ENCODE results near the gene SORCS3. TPM values are rescaled to one million over a fixed set of nuclear protein-coding genes. Genes with fewer than 3 reads are reported as not detected.

SORCS3 gene
- total RNA-seq, 3 donors from 2014 or later (not counting 1 experiment from before 2014, with no cell fraction given): 0.05 to 0.09 TPM; not detected in 1

DNA sequence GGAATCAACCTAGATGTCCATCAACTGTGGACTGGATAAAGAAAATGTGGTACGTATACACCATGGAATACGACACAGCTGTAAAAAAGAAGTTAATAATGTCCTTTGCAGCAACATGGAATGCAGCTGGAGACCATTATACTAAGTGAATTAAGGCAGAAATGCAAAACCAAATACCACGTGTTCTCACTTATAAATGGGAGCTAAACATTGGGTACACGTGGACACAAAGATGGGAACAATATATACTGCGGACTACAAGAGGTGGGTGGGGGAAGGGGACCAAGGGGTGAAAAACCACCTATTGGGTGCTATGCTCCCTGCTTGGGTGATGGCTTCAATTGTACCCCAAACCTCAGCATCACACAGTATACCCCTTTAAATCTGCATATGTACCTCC is 385.5 kb downstream of the SORCS3 start:
- ATAC-seq: no peak
- TF ChIP-seq, protein P1, sequence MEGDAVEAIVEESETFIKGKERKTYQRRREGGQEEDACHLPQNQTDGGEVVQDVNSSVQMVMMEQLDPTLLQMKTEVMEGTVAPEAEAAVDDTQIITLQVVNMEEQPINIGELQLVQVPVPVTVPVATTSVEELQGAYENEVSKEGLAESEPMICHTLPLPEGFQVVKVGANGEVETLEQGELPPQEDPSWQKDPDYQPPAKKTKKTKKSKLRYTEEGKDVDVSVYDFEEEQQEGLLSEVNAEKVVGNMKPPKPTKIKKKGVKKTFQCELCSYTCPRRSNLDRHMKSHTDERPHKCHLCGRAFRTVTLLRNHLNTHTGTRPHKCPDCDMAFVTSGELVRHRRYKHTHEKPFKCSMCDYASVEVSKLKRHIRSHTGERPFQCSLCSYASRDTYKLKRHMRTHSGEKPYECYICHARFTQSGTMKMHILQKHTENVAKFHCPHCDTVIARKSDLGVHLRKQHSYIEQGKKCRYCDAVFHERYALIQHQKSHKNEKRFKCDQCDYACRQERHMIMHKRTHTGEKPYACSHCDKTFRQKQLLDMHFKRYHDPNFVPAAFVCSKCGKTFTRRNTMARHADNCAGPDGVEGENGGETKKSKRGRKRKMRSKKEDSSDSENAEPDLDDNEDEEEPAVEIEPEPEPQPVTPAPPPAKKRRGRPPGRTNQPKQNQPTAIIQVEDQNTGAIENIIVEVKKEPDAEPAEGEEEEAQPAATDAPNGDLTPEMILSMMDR (IDR thresholded peaks at IDR 0.05): no peak
- intact Hi-C loops (cut with micrococcal nuclease): no loop called here
- H3K36me3 ChIP-seq (ENCODE audit: control insufficient read depth, insufficient read depth, low read length): no peaks in the 10 kb centered on the region
- no peak overlapping the region for H3K27ac ChIP-seq (ENCODE audit: low read length)
- H3K4me1 ChIP-seq (ENCODE audit: control insufficient read depth, insufficient read depth, low read length): no peaks in the 10 kb centered on the region
- no peaks in the 10 kb centered on the region for H3K9me3 ChIP-seq (ENCODE audit: control insufficient read depth, insufficient read depth, low read length)
- Mint-ChIP-seq H3K36me3 (no peaks in the 10 kb centered on the region), H3K27me3 (ENCODE audit: low read depth in 2 of 2) (no peaks in the 10 kb centered on the region), H3K9me3 (peaks cover 0 to 2% of the 10 kb centered on the region in 2 donors), H3K4me1 (no peaks in the 10 kb centered on the region), H3K27ac (no peak overlapping the region), H3K4me3 (no peak overlapping the region)
- H3K27me3 ChIP-seq (ENCODE audit: control insufficient read depth, insufficient read depth, low read length): no peaks in the 10 kb centered on the region
- no peak for DNase-seq
- no peak overlapping the region for H3K4me3 ChIP-seq (ENCODE audit: low read length)
- WGBS (ENCODE audit: insufficient coverage): 88% methylated on average over 5 of the region's 5 CpGs

DNA sequence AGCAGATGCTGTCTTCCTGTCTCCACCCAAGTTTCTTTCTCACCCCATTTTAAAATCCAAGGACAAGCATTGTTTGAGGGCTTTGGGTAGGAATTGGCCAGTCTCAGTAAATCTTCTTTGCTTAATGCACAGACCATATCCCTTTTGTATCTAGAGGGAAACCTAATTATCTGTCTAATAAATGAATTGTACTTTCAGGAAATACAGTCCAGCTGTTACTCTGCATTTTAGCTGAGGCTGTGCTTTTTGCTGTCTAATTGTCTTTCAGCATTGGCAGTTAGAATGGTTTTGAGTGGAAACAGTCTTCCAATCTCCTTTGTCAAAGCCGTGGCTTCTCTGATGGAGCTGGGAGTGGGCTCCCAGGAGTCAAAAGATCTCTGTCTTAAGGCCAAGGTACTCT is 388.2 kb downstream of the SORCS3 start:
- no peaks in the 10 kb centered on the region for H3K36me3 Mint-ChIP-seq
- no peak for ATAC-seq
- no peak overlapping the region for H3K27ac ChIP-seq (ENCODE audit: low read length)
- TF ChIP-seq, protein P1 (IDR thresholded peaks at IDR 0.05): no peak
- peaks cover 0 to 5% of the 10 kb centered on the region in 2 donors for H3K9me3 Mint-ChIP-seq
- DNase-seq: no peak
- intact Hi-C loops (cut with micrococcal nuclease): no loop called here
- H3K4me1 ChIP-seq (ENCODE audit: control insufficient read depth, insufficient read depth, low read length): no peaks in the 10 kb centered on the region
- H3K27ac Mint-ChIP-seq: no peak overlapping the region
- H3K27me3 Mint-ChIP-seq (ENCODE audit: low read depth in 2 of 2): no peaks in the 10 kb centered on the region
- no peak overlapping the region for H3K4me3 ChIP-seq (ENCODE audit: low read length)
- no peaks in the 10 kb centered on the region for H3K36me3 ChIP-seq (ENCODE audit: control insufficient read depth, insufficient read depth, low read length)
- no peaks in the 10 kb centered on the region for H3K27me3 ChIP-seq (ENCODE audit: control insufficient read depth, insufficient read depth, low read length)
- H3K9me3 ChIP-seq (ENCODE audit: control insufficient read depth, insufficient read depth, low read length): no peaks in the 10 kb centered on the region
- H3K4me3 Mint-ChIP-seq: no peak overlapping the region
- H3K4me1 Mint-ChIP-seq: no peaks in the 10 kb centered on the region
- WGBS (ENCODE audit: insufficient coverage): 69% methylated on average over 1 of the region's 1 CpG

DNA sequence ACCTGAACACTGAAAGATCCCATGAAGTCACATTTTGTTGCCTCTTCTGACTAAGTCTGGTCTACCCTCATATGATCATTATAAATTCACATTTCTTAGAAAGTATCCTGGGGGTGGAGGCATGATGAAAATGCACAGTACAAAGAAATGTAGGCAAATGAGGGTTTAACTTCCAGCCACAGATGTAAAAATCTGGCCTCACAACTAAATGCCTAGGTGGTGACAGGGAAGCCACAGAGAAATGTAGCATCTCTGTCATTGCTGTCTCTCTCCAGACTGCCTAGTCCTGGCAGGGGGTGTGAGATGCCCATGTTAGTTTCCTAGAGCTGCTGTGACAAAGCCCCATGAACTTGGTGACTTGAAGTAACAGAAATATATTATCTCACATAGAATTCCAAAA is 395.9 kb downstream of the SORCS3 start:
- Mint-ChIP-seq H3K9me3 (peaks cover 0 to 7% of the 10 kb centered on the region in 2 donors), H3K27me3 (ENCODE audit: low read depth in 2 of 2) (no peaks in the 10 kb centered on the region), H3K36me3 (no peaks in the 10 kb centered on the region), H3K4me1 (no peaks in the 10 kb centered on the region), H3K27ac (no peak overlapping the region), H3K4me3 (no peak overlapping the region)
- Histone ChIP-seq H3K36me3 (ENCODE audit: control insufficient read depth, insufficient read depth, low read length) (no peaks in the 10 kb centered on the region), H3K9me3 (ENCODE audit: control insufficient read depth, insufficient read depth, low read length) (no peaks in the 10 kb centered on the region), H3K27ac (ENCODE audit: low read length) (no peak overlapping the region), H3K4me1 (ENCODE audit: control insufficient read depth, insufficient read depth, low read length) (no peaks in the 10 kb centered on the region), H3K27me3 (ENCODE audit: control insufficient read depth, insufficient read depth, low read length) (no peaks in the 10 kb centered on the region), H3K4me3 (ENCODE audit: low read length) (no peak overlapping the region)
- intact Hi-C loops (cut with micrococcal nuclease): no loop called here
- ATAC-seq (no peak), DNase-seq (no peak)
- TF ChIP-seq, protein P1 (IDR thresholded peaks at IDR 0.05): no peak

DNA sequence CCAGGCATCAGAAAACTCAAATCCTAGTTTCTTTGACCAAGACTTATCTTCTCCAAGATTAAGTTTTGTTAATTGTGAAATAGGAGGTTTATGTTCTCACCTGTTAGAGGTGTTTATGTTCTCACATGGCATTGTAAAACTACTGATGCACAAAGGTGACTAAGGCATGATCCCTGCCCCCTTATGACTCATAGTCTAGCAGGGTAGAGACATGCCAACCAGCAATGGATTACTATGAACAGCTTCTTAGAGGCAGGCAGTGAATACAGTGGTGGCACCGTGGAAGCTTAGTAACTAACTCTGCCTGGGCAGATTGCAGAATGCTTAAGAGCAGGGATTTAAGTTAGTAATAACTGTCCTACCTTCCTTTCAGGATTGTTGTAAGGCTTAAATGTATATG is 400.9 kb downstream of the SORCS3 start:
- no peak for DNase-seq
- ATAC-seq: no peak
- WGBS (ENCODE audit: insufficient coverage): 95% methylated on average over 1 of the region's 1 CpG

More for the DNA sequence above, 400.9 kb downstream of the SORCS3 start:
- Histone ChIP-seq H3K36me3 (ENCODE audit: control insufficient read depth, insufficient read depth, low read length) (no peaks in the 10 kb centered on the region), H3K4me1 (ENCODE audit: control insufficient read depth, insufficient read depth, low read length) (no peaks in the 10 kb centered on the region), H3K9me3 (ENCODE audit: control insufficient read depth, insufficient read depth, low read length) (no peaks in the 10 kb centered on the region), H3K27me3 (ENCODE audit: control insufficient read depth, insufficient read depth, low read length) (no peaks in the 10 kb centered on the region), H3K27ac (ENCODE audit: low read length) (no peak overlapping the region), H3K4me3 (ENCODE audit: low read length) (no peak overlapping the region)
- Mint-ChIP-seq H3K36me3 (no peaks in the 10 kb centered on the region), H3K4me3 (no peak overlapping the region), H3K27ac (no peak overlapping the region), H3K27me3 (ENCODE audit: low read depth in 2 of 2) (no peaks in the 10 kb centered on the region), H3K9me3 (peaks cover 3 to 5% of the 10 kb centered on the region in 2 donors), H3K4me1 (no peaks in the 10 kb centered on the region)
- intact Hi-C loops (cut with micrococcal nuclease): no loop called here
- TF ChIP-seq, protein P1 (IDR thresholded peaks at IDR 0.05): no peak

Measured in natural killer cell (primary cell).